ENCODE results near the gene SLC11A1. TPM values are rescaled to one million over a fixed set of nuclear protein-coding genes. Genes with fewer than 3 reads are reported as not detected.

Gene SLC11A1
- total RNA-seq, 2 donors from 2014 or later: 8.7 to 22.1 TPM

- TF ChIP-seq CTCF (IDR thresholded peaks at IDR 0.05): peak in 1 of 2 donors; percentile 43
- DNase-seq (ENCODE audit: low spot score): peak; percentile 90
- peak overlapping the region; percentile 50 to 62 for H3K4me3 ChIP-seq
- no peaks in the 10 kb centered on the region for H3K27me3 ChIP-seq
- H3K36me3 ChIP-seq: no peaks in the 10 kb centered on the region
- peak overlapping the region; percentile 93 to 95 for H3K27ac ChIP-seq
- peaks cover 0 to 21% of the 10 kb centered on the region in 2 donors for H3K4me1 ChIP-seq
- H3K9me3 ChIP-seq: no peaks in the 10 kb centered on the region
Measured at GRCh38 chr2:218367415-218368149, 14.5 kb upstream of the SLC11A1 start.

- H3K4me1 ChIP-seq: peaks cover 0 to 21% of the 10 kb centered on the region in 2 donors
- H3K27ac ChIP-seq: peak overlapping the region; percentile 93 to 95
- DNase-seq (ENCODE audit: low spot score): no peak
- H3K27me3 ChIP-seq: no peaks in the 10 kb centered on the region
- H3K4me3 ChIP-seq: peak overlapping the region; percentile 50 to 62
- TF ChIP-seq CTCF (IDR thresholded peaks at IDR 0.05): no peak
- H3K9me3 ChIP-seq: no peaks in the 10 kb centered on the region
- H3K36me3 ChIP-seq: no peaks in the 10 kb centered on the region
Measured at GRCh38 chr2:218368150-218368528, 13.9 kb upstream of the SLC11A1 start.

GRCh38 chr2:218368621-218369153, 13.4 kb upstream of the SLC11A1 start:
- TF ChIP-seq CTCF (IDR thresholded peaks at IDR 0.05): peak in 1 of 2 donors; percentile 26
- peak; percentile 65 for DNase-seq (ENCODE audit: low spot score)
- peak overlapping the region in 1 of 2 donors; percentile 62 for H3K4me3 ChIP-seq

GRCh38 chr2:218369330-218369729, 12.7 kb upstream of the SLC11A1 start:
- Histone ChIP-seq H3K9me3 (no peaks in the 10 kb centered on the region), H3K4me1 (peaks cover 0 to 21% of the 10 kb centered on the region in 2 donors), H3K36me3 (no peaks in the 10 kb centered on the region), H3K4me3 (no peak overlapping the region), H3K27ac (peak overlapping the region; percentile 93 to 95), H3K27me3 (no peaks in the 10 kb centered on the region)
- TF ChIP-seq CTCF (IDR thresholded peaks at IDR 0.05): no peak
- DNase-seq (ENCODE audit: low spot score): no peak

More at GRCh38 chr2:218368621-218369153, 13.4 kb upstream of the SLC11A1 start:
- Histone ChIP-seq H3K36me3 (no peaks in the 10 kb centered on the region), H3K27ac (peak overlapping the region; percentile 93 to 95), H3K9me3 (no peaks in the 10 kb centered on the region), H3K27me3 (no peaks in the 10 kb centered on the region), H3K4me1 (peaks cover 0 to 21% of the 10 kb centered on the region in 2 donors)

- peaks cover 0 to 21% of the 10 kb centered on the region in 2 donors for H3K4me1 ChIP-seq
- H3K9me3 ChIP-seq: no peaks in the 10 kb centered on the region
- no peak overlapping the region for H3K4me3 ChIP-seq
- H3K27ac ChIP-seq: peak overlapping the region; percentile 93 to 95
- no peaks in the 10 kb centered on the region for H3K36me3 ChIP-seq
- no peak for TF ChIP-seq CTCF (IDR thresholded peaks at IDR 0.05)
- no peaks in the 10 kb centered on the region for H3K27me3 ChIP-seq
- peak; percentile 82 for DNase-seq (ENCODE audit: low spot score)
Measured at GRCh38 chr2:218370410-218371063, 11.5 kb upstream of the SLC11A1 start.

Measured in right atrium auricular region (tissue), 2 donors.